GM19395 (cell line): ENCODE measurements around the gene NUP37.
A peak's percentile ranks its signal among the peaks of the same experiment; 100 is the strongest.
"Not testable (repeated sequence)": the region's sequence is repeated elsewhere in the genome, so short reads cannot be mapped to it uniquely, and the experiment has no call there.

ENCODE experiments used
- ATAC-seq: cut with Tn5 transposase; IDR thresholded peaks from one replicate; pipeline ENCODE4 v1.9.1; 2021; ENCODE audit warnings: mild to moderate bottlenecking, moderate library complexity; ENCODE audit not compliant: unreplicated experiment

The NUP37 gene

DNA sequence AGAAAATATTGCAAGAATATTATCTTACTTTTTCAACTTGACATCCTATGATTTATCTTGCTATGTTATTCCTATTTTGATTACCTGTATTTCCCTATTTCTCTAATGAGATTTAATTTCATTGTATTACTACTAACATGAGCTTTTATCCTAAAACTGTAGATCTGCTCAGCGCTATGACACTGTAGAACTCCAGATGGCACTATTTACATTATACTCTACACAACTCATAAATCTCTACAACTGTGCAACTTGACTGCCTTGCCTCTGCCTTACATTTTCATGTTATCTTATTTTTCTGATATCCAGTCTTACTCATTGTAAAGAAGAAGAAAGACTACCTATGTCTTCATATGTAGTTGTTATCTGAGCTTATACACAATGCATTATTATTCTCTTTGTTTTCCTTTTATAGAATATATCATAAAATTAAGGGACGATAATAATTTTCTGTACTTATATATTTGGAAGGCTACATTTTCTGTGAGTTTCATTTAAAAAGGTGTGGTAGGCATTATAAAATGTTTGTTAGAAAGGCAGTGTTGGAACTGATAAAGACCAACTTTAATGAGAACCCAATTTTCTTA, 24.1 kb downstream of the NUP37 start:
- ATAC-seq = no peak

DNA sequence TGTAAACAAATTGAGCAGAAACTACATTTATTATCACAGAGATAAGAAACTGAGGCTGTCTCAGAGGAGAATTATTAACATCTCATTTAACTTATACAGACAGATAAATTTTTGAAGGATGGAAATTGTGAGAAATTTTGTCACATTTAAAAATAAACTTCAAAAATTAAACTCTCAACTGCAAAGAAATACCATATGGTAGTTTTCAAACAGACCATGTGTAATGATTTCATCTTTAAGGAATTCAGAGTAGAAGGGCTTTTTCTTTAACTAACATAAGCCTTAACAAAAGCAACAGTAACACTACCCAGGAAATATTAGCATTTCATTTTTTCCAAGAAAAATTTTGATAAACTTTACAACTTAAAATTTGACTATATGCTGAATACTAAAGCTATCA, 26.6 kb downstream of the NUP37 start:
- no peak for ATAC-seq

DNA sequence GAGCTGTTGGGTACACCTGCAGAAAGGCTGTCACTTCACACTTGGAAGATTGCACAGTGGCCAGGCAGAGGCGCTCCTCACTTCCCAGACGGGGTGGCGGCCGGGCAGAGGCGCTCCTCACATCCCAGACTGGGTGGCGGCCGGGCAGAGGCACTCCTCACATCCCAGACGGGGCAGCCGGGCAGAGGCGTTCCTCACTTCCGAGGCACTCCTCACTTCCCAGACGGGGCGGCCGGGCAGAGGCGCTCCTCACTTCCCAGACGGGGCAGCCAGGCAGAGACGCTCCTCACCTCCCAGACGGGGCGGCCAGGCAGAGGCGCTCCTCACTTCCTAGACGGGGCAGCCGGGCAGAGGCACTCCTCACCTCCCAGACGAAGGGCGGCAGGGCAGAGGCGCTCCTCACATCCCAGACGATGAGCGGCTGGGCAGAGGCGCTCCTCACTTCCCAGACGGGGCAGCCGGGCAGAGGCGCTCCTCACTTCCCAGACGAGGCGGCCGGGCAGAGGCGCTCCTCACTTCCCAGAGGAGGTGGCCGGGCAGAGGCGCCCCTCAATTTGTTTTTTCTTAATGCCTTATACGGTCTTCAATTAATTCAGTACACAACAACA, 30.6 kb downstream of the NUP37 start:
- ATAC-seq = not testable (repeated sequence)

DNA sequence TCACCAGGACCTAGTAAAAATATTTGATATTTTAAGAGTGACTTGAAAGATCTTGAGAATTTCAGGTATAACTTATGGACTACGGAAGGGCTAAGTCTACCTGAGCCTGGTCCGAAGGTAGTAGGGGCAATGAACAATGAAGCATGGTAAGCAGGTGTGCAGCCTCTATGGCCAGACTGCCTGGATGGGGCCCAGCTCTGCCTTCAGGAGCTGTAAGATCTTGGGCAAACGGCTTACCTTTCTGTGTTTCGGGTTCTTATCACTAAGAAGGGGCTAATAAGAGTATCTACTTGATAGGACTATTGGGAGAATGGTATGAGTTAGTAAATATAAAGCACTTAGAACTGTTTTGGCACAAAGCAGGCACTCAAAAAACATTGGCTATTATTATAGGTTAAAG, 39.1 kb downstream of the NUP37 start:
- ATAC-seq = no peak

DNA sequence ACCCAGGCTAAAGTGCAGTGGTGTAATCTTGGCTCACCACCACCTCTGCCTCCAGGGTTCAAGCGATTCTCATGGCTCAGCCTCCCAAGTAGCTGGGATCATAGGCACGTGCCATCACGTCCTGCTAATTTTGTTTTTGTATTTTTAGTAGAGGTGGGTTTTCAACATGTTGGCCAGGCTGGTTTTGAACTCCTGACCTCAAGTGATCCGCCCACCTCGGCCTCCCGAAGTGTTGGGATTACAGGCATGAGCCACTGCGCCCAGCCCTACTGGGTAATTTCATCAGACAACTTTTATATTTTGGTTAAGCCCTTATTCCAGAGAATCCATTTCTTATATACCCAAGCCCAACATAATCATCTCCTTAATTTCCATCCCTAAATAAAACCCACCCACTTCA, 47.8 kb downstream of the NUP37 start:
- not testable (repeated sequence) for ATAC-seq

DNA sequence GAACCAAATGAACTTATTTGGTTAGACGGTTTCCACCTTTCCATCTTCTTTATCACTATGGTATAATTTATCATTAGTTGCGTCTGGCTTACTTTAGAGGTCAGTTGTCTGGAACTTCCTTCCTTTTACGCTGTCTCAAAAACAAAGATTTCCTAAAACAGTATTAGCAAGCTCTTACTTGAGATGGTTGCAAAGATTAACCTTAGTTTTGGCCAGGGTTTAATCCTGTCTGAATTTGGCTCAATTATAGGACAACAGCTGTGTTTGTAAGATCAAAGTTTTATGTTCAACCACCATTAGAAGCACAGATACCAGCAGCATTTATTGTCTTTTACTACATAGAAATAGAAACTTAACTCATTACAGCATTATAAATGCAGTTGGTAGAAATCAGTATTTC, 50.2 kb downstream of the NUP37 start:
- no peak for ATAC-seq

DNA sequence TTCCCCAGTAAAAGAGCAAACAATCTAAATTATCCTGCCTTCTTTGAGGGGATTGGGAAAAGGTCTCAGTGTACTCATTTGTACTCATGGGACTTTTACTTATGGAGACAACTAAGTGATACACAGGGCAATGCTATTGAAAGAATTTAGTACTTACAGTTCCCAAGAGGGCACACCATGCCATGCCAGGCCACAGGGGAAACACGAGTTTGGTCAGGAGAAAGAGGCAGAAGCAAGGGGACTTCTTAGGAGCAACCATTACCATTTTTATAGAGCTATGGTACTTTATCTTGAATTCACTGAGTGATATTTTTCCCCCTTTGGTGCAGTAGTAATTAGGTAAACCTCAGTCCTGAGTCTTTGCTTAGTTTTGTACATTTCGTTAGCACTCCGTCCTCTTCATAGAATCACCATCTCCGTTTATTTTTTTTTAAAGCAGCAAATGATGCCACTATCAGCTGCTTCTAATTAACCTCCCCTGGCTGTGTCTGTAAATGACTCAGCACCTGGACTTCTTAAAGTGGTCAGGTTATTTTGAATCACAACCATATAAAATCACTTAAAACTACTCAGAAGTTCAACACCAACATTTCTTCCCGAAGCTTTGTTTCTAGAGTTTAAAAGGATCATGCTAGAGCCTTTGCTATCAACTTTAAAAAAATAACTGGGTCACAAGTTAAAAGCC, 52.2 kb downstream of the NUP37 start:
- no peak for ATAC-seq

DNA sequence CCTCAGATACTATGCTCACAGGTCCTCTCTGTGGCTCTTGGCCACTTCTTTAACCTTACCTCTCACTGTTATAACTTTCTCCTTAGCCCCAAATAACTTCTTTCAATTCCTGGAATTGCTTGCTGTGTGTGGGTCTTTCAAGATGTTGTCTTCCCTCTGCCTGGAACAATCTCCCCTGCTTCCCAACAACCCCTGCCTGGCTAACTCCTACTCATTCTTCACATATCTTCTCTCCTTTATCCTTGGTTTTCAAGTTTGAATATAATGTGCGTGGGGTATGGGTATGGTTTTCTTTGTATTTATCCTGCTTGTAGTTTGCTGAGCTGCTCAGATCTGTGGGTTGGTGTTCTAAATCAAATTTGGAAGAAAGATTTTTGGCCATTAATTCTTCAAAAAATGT, 55.4 kb downstream of the NUP37 start:
- ATAC-seq = no peak

DNA sequence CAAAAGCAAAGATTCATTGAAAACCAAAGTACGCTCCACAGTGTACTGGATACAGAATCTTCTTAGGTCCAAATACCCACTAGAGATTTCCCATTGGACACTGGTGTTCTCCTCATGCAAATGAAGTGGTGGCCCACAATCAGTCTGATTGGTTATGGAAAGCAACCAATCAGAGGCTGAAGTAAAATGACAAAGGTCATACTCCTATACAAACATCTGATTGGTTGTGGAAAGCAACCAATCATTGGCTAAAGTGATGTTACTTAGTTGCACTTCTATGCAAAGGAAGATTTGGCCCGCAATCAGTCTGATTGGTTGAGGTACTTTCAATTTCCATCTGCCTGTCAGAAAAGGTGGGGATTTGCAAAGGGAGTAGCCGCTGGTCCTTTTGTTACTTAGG, 56.8 kb downstream of the NUP37 start:
- no peak for ATAC-seq

DNA sequence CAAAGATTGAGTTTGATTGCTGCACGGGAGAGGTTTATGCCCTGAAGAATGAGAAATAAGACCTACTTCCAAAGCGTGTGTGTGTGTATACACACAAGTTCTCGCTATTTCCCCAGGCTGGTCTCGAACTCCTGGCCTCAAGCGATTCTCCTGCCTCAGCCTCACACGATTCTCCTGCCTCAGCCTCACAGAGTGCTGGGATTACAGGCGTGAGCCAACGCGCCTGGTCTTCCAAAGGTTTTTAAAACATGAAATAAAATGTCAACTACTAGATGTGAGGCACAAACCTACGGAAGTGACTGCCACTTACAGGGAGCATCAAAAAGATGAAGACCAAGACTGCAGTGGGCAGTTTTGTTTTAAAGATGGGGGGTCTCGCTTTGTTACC, 57.5 kb downstream of the NUP37 start:
- no peak for ATAC-seq

DNA sequence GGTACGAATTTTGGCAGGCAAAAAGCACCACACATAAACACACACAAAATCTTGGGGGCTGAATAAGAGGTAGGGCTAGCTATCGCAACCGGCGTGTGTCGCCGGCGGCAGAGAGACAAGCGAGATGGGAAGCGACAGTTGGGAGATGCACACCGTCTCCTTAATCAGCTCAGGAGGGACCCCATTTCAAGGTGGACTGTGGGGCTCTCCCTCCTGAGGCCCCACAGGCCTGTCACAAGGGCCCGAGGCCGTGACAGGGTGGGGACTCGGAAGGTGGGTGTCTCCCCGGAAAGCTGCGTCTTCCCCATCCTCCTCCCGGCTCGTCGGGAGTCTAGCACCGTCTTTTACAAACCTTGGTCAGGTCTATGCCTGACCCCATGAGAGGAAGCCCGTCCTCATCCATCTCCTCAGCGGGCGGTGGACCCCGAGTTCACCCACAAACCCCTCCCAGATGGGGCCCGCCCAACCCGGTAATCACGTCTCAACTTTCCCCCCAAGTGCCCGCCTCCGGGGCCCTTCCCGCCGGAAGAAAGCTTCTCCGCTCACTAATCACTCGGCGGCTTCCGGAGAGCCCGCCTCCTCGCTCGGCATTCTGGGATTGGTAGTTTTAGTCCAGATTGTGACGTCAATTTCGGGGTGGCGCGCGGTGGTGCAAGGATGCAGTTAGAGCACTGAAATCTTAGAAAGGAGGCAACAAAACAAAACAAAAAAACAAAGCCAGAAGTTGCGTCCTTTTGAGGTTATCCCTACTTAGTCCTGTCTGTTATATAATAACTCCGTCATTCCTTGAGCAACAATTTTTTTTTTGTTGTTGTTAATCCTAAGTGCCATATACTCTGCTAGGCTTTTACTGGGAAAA, 58.1 kb downstream of the NUP37 start, which contains the start of gene WASHC3:
TSS of gene WASHC3 (minus strand) at position 432 of the 859 bp plus-strand sequence. CDS start at position 403, 29 bp downstream.
- peak; percentile 96 for ATAC-seq

DNA sequence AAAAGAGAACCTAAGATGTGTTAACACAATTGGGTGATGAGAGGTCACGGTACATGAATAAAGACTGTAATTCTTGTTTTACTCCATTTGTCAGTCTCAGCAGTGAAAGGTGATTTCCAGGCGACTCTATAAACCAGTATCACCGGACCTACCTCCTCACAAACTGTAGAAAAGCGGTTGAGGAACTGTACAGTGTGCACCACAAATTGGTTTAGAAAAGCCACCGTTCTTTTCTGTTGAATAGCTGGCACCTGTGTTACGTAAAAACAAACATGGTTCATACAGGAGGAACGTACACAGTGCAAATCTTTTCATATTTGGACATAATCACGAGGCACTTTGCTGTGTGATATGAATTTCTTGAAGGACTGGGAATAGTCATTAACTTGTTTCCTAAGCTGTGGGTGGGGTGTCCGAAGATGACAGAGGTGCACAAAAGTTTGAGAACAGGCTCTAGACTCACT, 58.8 kb downstream of the NUP37 start:
- ATAC-seq = peak; percentile 39

DNA sequence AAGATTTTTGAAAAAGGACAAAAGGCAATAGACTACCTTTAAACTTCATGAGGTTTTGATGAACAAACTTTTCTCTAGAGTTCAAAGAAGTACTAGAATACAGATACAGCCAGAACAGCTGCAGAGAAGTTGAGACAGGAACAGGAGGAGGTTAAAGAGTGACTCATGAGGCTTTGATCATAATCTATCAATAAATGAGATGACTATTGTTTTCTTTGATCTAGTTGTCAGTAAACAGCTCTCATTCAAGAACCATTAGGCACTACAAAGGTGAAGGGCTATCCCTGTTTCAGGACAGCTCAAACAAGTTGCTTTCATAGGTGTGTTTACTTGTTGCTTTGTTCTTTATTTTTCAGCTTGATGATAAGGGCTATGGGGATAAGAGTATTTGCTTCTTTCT, 60.6 kb downstream of the NUP37 start:
- no peak for ATAC-seq

DNA sequence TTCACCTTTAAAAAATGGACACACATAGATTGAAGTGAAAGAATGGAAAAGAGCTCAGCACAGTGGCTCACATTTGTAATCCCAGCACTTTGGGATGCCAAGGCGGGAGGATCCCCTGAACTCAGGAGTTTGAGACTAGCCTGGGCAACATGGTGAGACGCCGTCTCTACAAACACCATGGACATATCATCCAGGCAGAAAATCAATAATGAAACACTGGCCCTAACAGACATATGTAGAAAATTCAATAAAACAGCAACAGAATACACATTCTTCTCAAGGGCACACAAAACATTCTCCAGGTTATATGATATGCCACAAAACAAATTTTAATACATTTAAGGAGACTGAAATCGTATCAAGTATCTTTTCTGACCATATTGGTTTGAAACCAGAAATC, 65.6 kb downstream of the NUP37 start:
- ATAC-seq = no peak

DNA sequence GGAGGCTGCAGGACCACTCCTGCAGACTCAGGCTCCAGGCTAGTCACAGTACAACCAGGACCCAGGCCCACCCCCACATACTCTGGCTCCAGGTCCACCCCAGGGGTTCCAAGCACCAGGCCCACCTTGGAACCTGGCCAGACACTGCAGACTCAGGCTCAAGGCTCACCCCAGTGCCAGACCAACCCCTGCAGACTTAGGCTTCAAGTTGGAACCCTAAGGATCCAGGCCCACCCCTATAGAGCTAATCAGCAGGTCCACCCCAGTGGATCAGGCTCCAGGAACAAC, 66.9 kb downstream of the NUP37 start:
- no peak for ATAC-seq

DNA sequence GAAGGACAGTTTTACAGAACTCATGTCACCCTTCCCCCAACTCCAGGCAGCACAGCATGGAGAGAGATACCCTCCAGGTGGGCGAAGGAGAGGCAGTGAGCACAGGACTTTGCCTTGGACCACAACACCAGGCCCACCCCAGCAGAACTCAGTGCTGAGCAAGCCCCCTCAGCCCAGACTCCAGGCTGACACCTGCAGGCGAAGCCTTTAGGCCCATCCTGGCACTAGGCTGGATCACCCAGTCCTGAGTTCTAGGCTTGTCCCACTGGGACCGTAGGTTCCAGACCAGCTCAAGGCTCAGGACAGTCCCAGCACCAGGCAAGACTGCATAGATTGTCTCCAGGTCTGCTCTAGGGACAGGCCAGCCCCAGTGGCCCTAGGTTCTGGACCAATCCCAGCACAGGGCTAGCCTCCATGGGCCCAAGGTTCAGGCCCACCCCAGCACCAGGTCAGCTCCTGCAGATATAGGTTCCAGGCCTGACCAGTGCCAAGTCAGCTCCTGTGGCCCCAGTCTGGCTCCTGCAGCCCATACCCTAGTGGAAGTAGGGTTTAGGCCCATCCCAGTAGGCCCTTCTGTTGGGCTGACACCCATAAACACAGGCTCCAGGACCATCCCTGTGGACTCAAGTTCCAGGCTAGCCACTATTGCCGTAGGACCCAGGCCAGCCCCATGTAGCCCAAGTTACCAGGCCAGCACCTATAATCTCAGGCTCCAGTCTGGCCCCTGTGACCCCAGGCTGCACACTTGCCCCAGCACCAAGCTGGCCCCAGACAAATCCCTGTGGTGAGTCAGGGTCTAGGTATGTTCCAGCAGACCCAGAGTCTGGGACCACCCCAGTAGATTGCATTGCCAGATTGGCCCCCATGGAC, 67.5 kb downstream of the NUP37 start:
- ATAC-seq = no peak

DNA sequence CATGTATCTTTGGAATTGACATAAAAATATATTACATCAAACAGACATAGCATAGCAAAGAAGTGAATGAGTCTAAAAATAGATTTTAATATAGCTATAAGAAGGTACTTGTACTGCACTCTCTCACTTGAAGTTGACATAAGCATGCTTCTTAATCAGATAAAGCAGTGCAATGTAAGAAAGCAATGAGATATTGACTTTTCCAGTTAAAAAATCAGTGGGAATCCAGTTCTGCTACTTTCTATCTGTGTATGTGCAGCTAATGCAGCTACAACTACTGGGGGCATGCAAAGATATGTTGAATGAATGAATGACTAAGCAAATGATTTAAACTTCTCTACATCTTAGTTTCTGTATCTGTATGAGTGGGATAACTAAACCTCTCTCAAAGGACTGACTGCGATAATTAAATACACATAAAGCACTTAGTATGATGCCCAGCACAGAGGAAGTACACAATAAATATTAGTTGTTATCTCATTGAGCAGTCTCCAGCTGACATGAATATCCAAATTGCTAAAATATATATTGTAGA, 68.4 kb downstream of the NUP37 start:
- ATAC-seq = no peak

DNA sequence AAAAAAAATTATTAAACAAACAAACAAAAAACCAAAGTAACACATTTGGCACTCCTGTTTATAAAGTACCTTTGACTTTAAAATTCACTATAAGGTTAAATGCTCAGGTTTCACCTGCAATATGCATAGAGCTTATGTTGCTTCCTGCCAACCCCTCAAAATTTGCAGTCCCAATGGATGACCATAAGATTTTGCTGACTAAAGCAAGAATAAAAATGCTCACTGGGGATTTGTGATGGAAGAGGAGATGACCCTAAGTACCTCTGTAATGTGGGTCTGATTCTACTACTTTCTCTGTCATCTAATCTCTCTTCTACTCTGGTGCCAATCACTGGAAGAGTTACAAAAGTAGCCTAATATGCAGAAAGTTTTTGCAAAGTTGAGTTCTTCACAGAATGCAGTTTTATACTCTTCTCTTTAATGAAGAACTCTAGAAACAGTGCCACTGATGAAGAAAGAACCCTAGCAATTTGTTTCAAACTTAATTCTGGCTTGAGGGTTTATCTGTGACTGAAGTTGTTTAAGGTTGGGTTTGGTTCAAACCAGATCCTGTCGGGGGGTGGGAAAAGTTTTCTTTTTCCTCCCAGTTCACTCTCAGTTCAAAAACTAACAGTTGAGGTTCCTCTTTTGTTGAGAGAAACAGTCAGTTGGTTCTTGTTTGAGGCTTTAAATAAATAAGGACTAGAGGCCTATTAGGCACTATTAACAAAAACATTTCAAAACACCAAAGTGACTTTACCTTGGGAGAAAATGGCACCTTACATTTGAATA, 69.1 kb downstream of the NUP37 start:
- ATAC-seq = no peak

DNA sequence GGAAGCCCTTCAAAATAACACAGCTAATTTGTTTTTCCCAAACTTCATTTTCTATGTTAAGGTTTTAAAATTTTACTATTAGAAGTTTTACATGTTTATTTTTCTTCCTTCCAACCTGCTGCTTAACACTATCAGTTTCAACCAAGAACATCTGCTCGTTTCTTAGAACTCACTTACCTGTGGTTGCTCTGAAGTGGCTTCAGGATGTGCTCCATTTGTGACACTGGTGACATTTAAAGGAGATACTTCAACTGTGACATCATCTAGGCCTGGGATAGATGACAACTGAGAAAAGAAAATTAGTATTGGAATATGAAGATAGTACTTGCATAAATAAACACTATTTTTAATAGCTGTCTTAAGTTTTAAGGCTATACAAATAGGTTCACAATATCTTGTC, 76.0 kb downstream of the NUP37 start:
- ATAC-seq = peak; percentile 95
